GM10266 (cell line): ENCODE results near the gene DNAJC1.

Source experiments
- DNase-seq: peaks from one replicate; pipeline ENCODE4 v3.0.0; 2012; ENCODE audit errors: extremely low spot score
- CTCF ChIP-seq: IDR thresholded peaks from 2 replicates; pipeline ENCODE4 v1.5.1; 2012; ENCODE audit warnings: mild to moderate bottlenecking, low read depth; ENCODE audit not compliant: control insufficient read depth, insufficient read depth; ENCODE audit errors: missing control alignments

Gene DNAJC1

GRCh38 chr10:21919906-21920305 lies 83.6 kb downstream of the DNAJC1 start:
- no peak for TF ChIP-seq CTCF
- no peak for DNase-seq

- TF ChIP-seq CTCF = no peak
- DNase-seq = no peak
Measured at GRCh38 chr10:21919117-21919516, 84.4 kb downstream of the DNAJC1 start.

GRCh38 chr10:21912625-21913024 lies 90.9 kb downstream of the DNAJC1 start:
- DNase-seq = no peak
- TF ChIP-seq CTCF = no peak

GRCh38 chr10:21910798-21911197 lies 92.7 kb downstream of the DNAJC1 start:
- DNase-seq = no peak
- no peak for TF ChIP-seq CTCF

GRCh38 chr10:21907436-21907835 lies 96.1 kb downstream of the DNAJC1 start:
- TF ChIP-seq CTCF = no peak
- no peak for DNase-seq

- DNase-seq = no peak
- TF ChIP-seq CTCF = no peak
Measured at GRCh38 chr10:21904930-21905329, 98.6 kb downstream of the DNAJC1 start.

GRCh38 chr10:21899736-21900135 lies 103.8 kb downstream of the DNAJC1 start:
- DNase-seq = no peak
- no peak for TF ChIP-seq CTCF

- no peak for DNase-seq
- no peak for TF ChIP-seq CTCF
Measured at GRCh38 chr10:21895932-21896331, 107.6 kb downstream of the DNAJC1 start.
